Medulla oblongata (tissue), 1 donor: ENCODE results near the gene CRYGN.

Experiments
- DNase-seq: peaks from one replicate; pipeline ENCODE4 v3.0.0-alpha.2; 2015; ENCODE audit errors: extremely low spot score

Gene CRYGN

GRCh38 chr7:151406886-151407583 lies 32.9 kb downstream of the CRYGN start:
- no peak for DNase-seq

- no peak for DNase-seq
These were observed 33.7 kb downstream of the CRYGN start for GRCh38 chr7:151406051-151406875.

GRCh38 chr7:151405588-151405987 lies 34.4 kb downstream of the CRYGN start:
- no peak for DNase-seq

- DNase-seq, result no peak
These were observed 34.9 kb downstream of the CRYGN start for GRCh38 chr7:151405056-151405455.

GRCh38 chr7:151404216-151405011 lies 35.5 kb downstream of the CRYGN start:
- DNase-seq, result no peak

- DNase-seq, result no peak
These were observed 36.2 kb downstream of the CRYGN start for GRCh38 chr7:151403764-151404163.

GRCh38 chr7:151402029-151402835 lies 37.7 kb downstream of the CRYGN start:
- DNase-seq, result no peak

GRCh38 chr7:151400626-151401315 lies 39.2 kb downstream of the CRYGN start:
- no peak for DNase-seq

GRCh38 chr7:151399906-151400305 lies 40.0 kb downstream of the CRYGN start:
- no peak for DNase-seq

GRCh38 chr7:151399305-151399601 lies 40.7 kb downstream of the CRYGN start:
- no peak for DNase-seq

GRCh38 chr7:151398446-151399304 lies 41.3 kb downstream of the CRYGN start:
- no peak for DNase-seq

GRCh38 chr7:151397026-151397425 lies 42.9 kb downstream of the CRYGN start:
- no peak for DNase-seq

GRCh38 chr7:151396328-151396970 lies 43.5 kb downstream of the CRYGN start:
- DNase-seq, result no peak

- DNase-seq, result no peak
These were observed 44.9 kb downstream of the CRYGN start for GRCh38 chr7:151395036-151395367.

- no peak for DNase-seq
These were observed 45.6 kb downstream of the CRYGN start for GRCh38 chr7:151394076-151395035.

- DNase-seq, result no peak
These were observed 46.6 kb downstream of the CRYGN start for GRCh38 chr7:151393031-151393977.

GRCh38 chr7:151392426-151392825 lies 47.5 kb downstream of the CRYGN start:
- no peak for DNase-seq
